ENCODE data around the gene ATP8B4.
"Not testable (repeated sequence)": the region's sequence is repeated elsewhere in the genome, so short reads cannot be mapped to it uniquely, and the experiment has no call there.

Gene ATP8B4

DNA sequence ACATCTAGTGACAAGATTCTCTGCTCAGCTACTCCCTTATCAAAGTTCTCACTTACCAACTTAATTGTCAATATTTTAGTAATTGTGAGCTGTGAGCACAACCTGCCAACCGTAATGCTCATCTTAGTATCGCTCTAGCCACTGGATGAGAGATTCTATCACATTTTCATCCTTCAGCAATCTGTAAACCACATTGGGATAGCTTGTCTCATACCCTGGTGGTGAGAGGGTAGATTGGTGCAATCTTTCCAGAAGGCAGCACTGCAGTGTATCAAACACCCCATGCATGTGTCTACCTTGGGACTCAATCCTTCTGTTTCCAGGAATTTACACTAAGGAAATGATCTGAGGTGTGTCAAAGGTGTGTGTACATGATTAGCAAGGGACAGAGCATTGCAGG lies 18.9 kb upstream of the ATP8B4 start:
- DNase-seq, result no peak

DNA sequence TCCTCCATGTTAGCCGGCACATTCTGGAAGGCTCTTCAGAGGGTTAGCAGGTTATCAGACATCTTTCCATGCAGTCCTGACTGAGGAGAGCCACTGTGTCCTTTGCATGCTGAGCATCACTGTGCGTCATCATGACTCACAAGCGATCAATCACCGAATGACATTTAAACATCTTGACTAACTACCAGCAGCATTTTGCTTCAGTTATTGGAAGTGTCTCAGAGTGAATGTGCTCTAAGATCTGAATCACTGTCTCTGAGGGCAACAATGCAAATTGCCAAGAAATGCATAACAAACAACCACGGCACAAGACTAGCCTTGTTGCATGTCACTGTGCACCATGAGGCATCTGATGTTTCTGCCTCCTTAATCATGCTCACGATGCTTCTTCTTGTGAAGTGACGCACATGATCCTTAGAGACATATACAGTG lies 18.3 kb upstream of the ATP8B4 start:
- no peak for DNase-seq

DNA sequence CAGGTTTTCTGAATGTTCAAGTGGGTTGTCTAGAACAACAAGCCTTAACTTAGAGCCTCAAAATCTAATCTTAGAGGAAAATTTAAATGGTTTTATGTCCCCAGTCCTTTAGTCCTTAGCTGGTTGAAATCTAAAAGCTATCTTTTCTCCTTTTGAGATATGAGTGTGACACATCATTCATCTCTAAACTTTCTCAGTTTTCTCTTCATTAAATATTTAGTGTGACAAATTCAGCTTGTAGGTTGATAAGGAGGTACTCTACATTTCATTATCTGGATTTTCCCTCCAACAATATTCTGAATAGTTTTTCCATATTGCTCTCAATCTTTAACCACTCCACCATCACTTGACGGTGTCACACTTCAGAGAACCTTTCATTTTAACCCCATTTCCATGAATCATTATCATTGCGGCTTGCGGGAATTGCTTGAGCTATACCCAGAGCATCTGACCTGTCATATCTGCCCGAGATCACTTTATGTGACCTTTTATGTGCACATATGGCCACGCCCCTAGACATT lies 16.1 kb upstream of the ATP8B4 start:
- DNase-seq, result no peak

DNA sequence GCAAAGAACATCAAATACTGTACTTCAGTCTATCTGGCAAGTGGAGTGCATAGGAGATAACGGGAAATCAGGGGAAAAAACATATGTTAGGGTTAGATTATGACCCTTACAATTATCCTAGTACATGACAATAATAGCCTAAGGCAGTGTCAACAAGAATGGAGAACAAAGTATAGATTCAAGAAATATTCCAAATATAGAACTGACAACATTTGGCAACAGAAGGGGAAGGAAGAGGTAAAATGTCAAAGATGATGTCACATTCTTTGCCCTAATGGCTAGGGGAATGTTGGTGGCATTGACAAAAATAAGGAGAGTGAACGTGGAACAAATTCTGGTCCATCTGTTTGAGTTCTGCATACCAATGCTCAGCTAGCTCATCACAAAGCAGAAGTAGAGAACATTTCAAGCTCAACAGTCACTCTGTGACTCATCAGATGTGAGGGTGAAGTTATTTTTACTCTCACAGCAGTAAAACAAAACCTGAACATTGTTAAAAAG lies 15.5 kb upstream of the ATP8B4 start:
- no peak for DNase-seq

DNA sequence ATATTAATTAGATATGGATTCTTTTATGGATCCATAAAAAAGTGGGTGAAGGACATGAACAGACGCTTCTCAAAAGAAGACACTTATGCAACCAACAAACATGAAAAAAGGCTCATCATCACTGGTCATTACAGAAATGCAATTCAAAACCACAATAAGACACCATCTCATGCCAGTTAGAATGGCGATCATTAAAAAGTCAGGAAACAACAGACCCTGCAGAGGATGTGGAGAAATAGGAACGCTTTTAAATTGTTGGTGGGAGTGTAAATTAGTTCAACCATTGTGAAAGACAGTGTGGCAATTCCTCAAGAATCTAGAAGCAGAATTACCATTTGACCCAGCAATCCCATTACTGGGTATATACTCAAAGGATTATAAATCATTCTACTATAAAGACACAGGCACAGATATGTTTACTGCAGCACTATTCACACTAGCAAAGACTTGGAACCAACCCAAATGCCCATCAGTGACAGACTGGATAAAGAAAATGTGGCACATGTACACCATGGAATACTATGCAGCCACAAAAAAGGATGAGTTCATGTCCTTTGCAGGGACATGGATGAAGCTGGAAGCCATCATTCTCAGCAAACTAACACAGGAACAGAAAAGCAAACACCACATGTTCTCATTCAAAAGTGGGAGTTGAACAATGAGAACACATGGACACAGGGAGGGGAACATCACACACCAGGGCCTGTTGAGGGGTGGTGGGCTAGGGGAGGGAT lies 13.4 kb upstream of the ATP8B4 start:
- DNase-seq, result not testable (repeated sequence)

DNA sequence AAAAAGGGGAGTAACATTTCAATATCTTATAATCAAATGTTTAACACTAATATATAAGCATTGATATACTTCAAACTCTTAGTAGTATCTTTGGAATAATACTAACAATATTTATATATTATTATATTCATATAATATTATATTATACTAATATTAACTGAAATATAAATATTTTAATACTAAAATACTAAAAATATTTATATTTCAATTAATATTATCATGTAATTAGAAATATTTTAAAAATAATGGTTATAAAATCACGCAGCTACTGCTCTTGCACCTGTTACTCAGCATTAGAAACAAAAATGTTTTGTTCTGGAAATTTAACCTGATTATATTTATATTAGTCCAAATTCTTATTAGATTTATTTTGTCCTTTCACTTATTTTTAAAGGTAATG lies 12.6 kb upstream of the ATP8B4 start:
- no peak for DNase-seq

DNA sequence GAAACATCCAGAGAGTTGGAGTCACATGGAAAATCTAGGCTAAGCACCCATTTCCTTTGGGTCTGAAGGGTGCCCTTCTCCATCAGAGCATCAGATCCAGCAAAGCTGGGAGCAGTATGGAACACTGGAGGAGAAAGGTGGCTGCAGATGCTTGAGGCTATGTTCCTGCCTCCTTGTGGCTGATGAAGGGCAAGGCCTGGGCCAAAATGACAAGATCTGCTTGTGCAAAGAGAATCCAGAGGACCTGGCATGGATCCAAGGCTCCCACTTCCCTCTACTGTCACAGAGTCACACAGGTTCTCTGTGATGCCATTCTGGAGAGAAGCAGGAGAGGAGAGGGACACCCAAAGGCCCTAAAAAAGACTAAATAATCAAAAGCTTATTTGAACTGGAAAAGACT lies 9.2 kb upstream of the ATP8B4 start:
- peak; percentile 4 for DNase-seq

DNA sequence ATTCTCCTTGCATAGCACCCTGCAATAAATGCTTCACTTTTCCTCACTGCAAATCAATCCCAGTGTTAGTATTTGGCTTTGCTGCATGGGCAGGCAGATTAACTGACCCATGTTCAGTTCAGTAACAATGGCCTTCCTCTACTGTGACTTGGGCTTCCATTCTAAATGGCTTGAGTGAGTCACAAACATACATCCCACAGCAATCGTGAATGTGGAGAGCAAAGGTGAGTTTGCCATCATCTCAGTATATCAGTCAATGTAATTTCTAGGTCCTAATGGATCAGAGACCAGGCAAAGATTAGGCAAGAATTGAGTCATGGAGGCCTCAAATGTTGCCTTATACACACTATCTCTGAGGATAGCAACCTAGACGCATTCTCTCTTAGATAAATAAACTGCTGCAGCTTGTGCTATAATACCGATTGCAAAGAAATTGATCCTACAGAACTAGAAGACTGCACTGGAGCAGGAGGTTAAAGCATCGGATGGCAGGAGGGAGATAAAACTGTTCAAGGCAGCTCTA lies 8.3 kb upstream of the ATP8B4 start:
- DNase-seq, result no peak

DNA sequence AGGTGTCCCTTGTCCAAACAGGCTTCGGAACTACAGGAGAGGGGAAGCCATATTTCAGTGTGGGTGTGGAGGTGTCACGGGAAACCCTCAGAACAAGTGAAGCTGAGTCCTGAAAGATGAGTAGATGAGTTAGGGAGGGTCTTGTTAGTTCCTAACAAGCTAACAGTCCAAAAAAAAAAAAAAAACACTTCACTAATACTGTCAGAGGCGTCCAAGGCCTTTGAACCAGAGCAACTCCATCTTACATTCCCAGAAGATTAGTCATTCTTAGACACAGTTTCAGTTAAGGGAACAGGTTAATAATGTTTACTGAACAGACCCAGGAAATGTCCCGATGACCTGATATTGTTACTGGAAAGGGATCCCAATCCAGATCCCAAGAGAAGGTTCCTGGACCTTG lies 7.0 kb upstream of the ATP8B4 start:
- DNase-seq, result no peak

DNA sequence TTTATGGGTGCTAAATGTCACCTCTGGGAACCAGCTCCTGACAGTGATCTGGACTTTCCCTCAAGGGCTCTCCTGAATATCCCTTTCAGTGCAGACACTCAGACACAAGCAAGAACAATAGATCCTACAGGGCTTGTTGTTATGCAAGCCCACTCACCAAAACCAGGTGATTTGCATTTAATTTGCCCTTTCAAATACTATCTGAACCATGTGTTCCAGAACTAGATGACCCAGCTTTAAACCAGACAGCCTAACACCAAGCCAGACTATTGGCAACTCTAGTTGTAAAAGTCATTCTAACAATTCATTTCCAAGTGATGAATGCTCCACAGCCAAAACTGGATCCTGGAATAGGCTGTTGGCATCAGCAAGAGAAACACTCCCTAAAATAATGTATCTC lies 5.6 kb upstream of the ATP8B4 start:
- DNase-seq, result no peak

DNA sequence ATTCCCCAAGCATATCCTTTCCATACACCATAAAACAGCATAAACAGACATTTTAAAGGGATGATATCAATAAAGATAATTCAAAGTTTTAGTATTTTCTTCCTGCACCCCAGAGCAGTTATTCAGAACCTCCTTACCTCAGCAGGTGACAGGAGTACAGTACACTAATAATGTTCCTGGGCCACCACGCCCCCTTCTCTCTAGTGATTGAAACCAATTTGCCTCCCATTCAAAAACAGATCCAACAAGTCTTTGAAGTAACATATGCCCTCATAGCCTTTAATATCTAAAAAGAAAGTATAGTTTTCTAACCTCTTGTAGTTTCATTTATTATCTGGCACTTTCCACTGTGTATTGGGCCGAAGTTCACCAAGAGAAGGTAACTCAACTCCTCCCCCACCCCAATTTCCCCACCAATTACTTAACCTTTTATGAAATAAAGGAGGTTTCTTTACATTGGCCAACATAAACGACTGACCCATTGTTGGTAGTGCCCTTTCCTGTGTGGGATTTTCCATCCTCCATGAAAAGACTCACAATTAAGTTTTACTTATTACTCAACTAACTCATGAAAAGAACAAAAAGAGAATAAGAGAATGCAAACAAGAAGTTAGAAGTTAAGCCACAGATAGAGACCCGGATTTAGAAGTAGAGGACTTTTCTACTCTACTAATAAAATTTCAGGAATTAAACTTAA lies 5.0 kb upstream of the ATP8B4 start:
- DNase-seq, result no peak

DNA sequence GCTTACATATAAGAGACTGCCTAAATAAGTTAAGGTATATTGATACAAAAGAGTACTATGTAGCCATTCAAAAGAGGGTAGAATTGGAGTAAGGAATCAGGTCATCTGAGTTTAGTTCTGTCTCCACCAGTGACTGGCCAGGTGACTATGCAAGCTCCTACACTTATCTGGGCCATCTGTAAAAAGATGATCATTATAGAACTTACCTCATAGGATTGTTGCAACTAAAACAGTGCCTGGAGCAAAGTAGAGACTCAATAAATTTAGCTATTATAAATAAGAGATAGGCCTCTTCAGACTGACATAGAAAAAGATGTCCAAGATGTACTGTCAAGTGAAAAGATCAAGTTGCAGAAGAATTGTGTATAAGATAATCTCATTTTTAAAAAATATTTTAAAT lies 1.7 kb upstream of the ATP8B4 start:
- no peak for DNase-seq

DNA sequence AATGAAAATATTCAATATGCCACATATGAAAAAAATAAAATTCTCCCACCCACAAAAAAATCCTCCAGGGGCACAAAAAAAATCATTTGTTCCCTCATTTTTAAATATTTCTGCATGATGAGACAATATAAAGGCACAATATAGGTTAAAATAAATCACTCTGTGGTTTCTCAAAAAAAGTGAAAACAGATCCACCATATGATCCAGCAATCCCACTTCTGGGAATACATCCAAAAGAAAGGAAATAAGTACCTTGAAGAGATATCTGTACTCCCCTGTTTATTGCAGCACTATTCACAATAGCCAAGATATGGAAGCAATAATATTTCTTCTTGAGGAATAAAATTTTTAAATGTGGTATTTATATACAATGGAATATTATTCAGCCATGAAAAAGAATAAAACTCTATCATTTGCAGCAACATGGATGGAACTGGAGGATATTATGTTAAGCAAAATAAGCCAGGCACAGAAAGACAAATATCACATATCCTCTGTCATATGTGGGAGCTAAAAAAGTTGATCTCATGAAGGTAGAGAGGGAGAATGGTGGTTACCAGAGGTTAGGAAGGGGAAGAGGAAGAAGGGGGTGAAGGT lies 1.5 kb downstream of the ATP8B4 start:
- DNase-seq, result no peak

DNA sequence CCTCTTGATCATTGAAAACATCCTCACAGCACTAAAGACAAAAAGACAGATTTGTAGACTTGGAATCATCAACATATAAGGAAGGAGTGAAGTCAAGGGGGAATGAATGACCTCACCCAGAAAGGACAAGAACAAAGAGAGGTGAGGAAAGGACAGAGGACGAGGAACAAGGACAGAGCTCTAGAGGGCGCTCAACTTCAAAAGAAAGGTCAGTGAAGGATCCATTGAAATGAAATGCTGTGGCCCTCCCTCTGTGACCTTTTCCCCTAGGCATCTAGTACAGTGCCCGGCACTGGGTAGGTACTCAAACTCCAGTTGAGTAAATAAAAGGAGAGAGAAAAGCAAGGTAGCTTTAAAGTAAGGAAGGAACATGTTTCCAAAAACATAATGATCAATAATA lies 2.6 kb downstream of the ATP8B4 start:
- no peak for DNase-seq

DNA sequence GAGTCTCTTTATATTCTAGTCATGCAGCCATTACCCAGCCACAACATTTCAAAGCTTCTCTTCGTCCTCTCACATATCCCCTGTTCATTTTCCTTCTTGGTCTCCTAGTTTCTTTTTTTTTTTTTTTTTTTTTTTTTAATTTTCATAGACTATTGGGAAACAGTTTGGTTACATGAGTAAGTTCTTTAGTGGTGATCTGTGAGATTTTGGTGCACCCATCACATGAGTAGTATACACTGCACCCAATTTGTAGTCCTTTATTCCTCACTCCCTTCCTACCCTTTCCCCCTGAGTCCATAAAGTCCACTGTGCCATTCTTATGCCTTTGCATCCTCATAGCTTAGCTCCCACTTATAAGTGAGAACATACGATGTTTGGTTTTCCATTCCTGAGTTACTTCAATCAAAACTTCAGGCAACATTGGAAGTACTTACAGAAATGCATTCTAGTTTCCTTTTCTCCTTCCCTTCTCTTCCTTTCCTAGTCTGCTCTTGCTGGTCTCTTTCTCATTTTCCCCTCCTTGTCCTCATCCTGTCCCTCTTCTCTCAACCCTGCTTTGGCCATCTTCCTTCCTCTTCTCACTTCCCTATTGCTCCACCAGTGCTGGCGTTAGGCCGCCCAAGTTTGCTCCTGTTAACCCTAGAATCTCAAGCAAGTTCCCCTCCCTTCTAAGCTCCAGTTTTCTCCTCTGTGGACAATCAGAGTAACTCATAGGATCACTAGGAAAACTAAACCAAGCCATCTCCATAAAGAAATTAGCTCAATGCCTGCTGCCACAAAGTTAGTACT lies 4.8 kb downstream of the ATP8B4 start:
- no peak for DNase-seq

DNA sequence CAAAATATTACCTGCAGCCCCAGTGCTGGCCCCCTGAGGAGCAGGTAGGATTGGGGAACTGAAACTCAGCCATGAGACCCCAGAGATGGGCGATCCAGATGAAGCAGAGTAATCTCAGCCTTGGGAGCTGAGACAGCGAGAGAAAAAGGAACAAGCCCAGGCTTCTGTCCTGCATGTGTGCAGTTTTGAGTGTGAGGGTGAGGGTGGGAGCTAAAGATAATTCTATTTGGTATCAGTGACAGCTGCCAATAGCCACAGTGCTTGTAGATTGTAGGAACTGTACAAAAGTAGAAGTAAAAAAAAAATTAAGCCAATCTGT lies 5.9 kb downstream of the ATP8B4 start:
- DNase-seq, result no peak

DNA sequence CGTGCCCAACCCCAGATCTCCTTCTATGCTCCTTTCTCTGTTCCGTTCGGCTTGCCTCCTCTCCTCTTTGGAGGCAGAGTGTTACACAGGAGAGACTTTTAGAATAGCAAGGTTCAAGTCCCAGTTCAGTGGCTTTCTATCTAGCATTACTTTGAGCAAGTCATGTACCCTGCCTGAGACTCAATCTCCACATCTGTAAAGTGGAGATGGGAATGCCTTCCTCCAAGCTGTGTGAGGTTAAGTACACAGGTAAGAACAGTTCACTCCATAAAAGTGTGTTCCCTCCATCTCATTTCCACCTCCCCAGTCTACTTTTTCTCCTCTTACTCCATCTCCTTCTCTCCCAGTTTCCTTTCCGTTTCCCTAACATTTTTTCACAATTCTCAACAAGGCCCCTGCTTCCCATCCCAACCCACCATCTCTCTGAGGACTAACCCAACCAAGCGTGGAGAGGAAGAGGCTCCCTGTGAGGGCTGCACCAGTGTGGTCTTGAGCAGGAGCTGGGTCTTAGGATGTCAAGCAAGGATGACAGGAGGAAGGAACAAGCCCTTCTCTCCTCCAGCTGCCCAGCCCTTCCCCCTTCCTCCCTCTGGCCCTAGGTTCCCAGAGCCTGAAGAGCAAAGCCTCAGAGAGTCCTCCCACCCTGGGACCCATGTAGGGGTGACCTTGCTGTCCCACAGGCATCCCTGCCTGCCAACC lies 6.4 kb downstream of the ATP8B4 start:
- DNase-seq, result no peak

DNA sequence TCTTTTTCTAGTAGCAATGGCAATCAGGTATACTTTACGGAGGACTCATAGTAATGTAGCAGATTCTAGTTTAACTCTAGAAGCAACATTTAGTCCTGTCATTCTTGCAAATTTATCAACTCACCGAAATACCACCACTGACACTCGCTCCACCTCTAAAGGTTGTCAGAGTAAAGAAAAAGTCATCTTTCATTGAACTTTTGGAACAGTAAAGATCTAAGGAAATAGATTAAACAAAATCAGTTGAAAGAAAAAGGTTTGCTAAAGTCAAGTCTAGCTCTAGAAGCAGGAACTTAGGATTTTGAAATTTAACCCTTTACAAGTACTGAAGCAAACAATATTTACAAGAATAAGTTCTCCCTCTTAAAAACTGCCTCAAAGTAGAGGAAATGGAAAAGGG lies 8.7 kb downstream of the ATP8B4 start:
- no peak for DNase-seq

DNA sequence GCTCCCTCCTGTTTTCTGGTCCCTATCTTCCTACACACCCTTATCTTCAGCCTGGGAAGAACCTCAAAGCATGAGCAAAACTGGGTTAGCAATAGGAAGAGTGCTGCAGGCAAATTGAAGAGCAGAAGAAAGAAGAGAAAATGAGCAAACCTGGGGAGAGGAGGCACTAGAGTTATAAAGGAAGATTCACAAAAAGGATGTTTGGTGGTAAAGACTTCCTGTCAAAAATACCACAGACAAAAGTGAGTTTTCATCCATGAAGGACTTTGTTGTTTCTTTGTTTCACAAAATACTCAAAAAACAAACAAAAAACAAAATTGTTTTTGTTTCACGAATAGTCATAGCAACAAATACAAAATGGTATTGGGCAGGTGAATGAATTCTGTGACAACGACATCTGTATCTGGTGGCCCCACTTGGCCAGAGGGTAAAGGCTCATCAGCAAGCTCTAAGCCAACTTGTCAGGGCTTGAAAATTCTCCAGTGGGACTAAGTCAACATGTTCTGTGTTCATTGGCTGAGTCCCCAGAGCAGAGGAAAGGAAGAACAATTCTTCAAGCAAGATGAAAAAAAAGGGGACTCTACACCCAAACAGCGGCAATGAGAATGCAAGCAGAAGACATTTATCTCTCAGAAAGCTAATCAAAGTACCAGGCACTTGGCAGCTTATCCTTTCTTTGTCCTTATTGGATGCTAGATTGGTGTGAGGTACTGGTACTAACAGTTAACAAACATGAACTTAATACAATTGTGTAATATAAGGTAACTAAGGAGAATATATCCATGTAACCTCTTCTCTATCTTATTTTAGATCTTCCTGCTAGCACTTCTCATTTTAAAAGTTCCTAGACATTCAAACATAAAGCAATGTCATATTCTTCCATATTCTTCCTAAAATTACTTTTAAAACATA lies 9.7 kb downstream of the ATP8B4 start:
- DNase-seq, result no peak

DNA sequence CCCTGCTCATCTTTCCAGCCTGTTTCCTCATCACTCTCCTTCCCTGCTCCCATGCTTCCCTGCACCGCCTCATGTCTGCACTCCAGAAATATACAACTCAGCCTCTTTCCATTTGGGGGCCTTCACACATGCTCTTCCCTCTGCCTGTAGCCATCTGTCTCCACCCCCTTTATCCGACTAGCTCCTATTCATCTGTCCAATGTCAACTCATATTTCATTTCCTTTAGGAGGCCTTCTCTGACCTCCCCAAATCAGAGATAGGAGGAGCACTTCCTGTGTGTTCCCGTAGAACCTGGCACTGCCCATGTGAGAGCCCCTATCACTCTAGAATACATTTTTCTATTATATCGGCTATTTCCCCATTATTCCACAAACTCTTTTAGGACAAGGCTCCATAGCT lies 10.6 kb downstream of the ATP8B4 start:
- DNase-seq, result no peak
